Smooth muscle cell (in vitro differentiated cells): ENCODE measurements around the gene FNBP1. TPM values are rescaled to one million over a fixed set of nuclear protein-coding genes. Genes with fewer than 3 reads are reported as not detected.
"Not testable (repeated sequence)": the region's sequence is repeated elsewhere in the genome, so short reads cannot be mapped to it uniquely, and the experiment has no call there.

ENCODE experiments used
- DNase-seq: peaks from one replicate; lab custom pipeline; 2025; ENCODE audit not compliant: unreplicated experiment; lab: John Stamatoyannopoulos, UW
- H2AFZ ChIP-seq: fragments of 200-600 bp; sonication (generic); 2 replicates; pipeline ENCODE4 v1.6.0; 2016; ENCODE audit warnings: antibody characterized with exemption, low read depth, mild to moderate bottlenecking
- H3F3A ChIP-seq: fragments of 200-600 bp; sonication (generic); 2 replicates; pipeline ENCODE4 v1.6.0; 2017; ENCODE audit warnings: antibody characterized with exemption, low read depth
- H3K27ac ChIP-seq: fragments of 200-600 bp; sonication (generic); 2 replicates; pipeline ENCODE4 v1.5.1; 2016; ENCODE audit warnings: low read depth, mild to moderate bottlenecking
- H3K27me3 ChIP-seq: fragments of 200-600 bp; sonication (generic); 2 replicates; pipeline ENCODE4 v1.6.1; 2016; ENCODE audit warnings: low read depth, mild to moderate bottlenecking
- H3K36me3 ChIP-seq: fragments of 200-600 bp; sonication (generic); 2 replicates; pipeline ENCODE4 v1.5.1; 2016; ENCODE audit warnings: low read depth
- H3K4me1 ChIP-seq: fragments of 200-600 bp; sonication (generic); 2 replicates; pipeline ENCODE4 v1.5.1; 2016; ENCODE audit warnings: low read depth
- H3K4me2 ChIP-seq: fragments of 200-600 bp; sonication (generic); 2 replicates; pipeline ENCODE4 v1.6.0; 2016; ENCODE audit warnings: mild to moderate bottlenecking
- H3K4me3 ChIP-seq: fragments of 200-600 bp; sonication (generic); 2 replicates; pipeline ENCODE4 v1.5.1; 2016; ENCODE audit warnings: mild to moderate bottlenecking
- H3K79me2 ChIP-seq: fragments of 200-600 bp; sonication (generic); 2 replicates; pipeline ENCODE4 v1.6.0; 2016; ENCODE audit warnings: low read depth, mild to moderate bottlenecking
- H3K9ac ChIP-seq: fragments of 200-600 bp; sonication (generic); 2 replicates; pipeline ENCODE4 v1.6.0; 2016; ENCODE audit warnings: low read depth
- H3K9me3 ChIP-seq: fragments of 200-600 bp; sonication (generic); replicated peaks from 2 replicates; pipeline ENCODE4 v1.5.1; 2016; ENCODE audit warnings: low read depth
- H4K20me1 ChIP-seq: fragments of 200-600 bp; sonication (generic); 2 replicates; pipeline ENCODE4 v1.6.0; 2016; ENCODE audit warnings: low read depth
- WGBS: methylation state at CpG from one replicate; pipeline ENCODE4 v1.1.7; 2016; ENCODE audit warnings: low lambda C conversion rate; 5-methylcytosine and 5-hydroxymethylcytosine counted together
- polyA plus RNA-seq: library from polyadenylated mRNA; unstranded; fragments of >200 nt; fragmentation: Nextera tagmentation; extraction: Ambion mirVana; gene quantifications from 2 replicates; pipeline ENCODE4 v1.2.1, GENCODE V29; 2016
- total RNA-seq: library from RNA; depleted of rRNA; stranded (reverse); fragments of >200 nt; gene quantifications from 2 replicates; pipeline ENCODE4 v1.2.3, GENCODE V29; 2014
- TF ChIP-seq, protein P1 (sequence below): fragments of 200-600 bp; sonication (generic); IDR thresholded peaks from 2 replicates; pipeline ENCODE4 v1.5.1; 2017; ENCODE audit warnings: borderline replicate concordance, mild to moderate bottlenecking, antibody characterized with exemption; ENCODE audit not compliant: insufficient read depth, poor library complexity, severe bottlenecking

Gene FNBP1
- total and polyA plus RNA-seq, 2 experiments from 2014 or later = 17.1 to 17.2 TPM

DNA sequence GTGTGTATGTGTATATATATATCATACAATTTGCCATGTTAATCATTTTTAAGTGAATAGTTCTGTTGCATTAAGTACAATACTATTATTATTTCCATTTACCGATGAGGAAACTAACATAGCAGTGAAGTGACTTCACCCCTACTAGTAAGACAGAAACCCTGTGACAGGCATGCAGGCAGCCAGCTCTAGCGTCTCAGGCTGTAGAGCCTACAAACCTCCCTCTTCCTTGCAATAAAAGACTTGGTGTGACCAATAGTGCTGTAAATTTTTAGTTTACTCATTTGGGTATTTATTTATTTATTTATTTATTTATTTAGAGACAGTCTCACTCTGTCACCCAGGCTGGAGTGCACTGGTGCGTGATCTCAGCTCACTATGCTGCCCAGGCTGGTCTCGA is 24.7 kb downstream of the FNBP1 start:
- no peak overlapping the region for H2AFZ ChIP-seq
- no peak overlapping the region for H3K9ac ChIP-seq
- no peaks in the 10 kb centered on the region for H3K36me3 ChIP-seq
- H3K4me1 ChIP-seq = no peaks in the 10 kb centered on the region
- H3K9me3 ChIP-seq = no peaks in the 10 kb centered on the region
- H3K27me3 ChIP-seq = no peaks in the 10 kb centered on the region
- H4K20me1 ChIP-seq = peaks cover 67% of the 10 kb centered on the region
- H3K4me3 ChIP-seq = no peak overlapping the region
- TF ChIP-seq, protein P1, sequence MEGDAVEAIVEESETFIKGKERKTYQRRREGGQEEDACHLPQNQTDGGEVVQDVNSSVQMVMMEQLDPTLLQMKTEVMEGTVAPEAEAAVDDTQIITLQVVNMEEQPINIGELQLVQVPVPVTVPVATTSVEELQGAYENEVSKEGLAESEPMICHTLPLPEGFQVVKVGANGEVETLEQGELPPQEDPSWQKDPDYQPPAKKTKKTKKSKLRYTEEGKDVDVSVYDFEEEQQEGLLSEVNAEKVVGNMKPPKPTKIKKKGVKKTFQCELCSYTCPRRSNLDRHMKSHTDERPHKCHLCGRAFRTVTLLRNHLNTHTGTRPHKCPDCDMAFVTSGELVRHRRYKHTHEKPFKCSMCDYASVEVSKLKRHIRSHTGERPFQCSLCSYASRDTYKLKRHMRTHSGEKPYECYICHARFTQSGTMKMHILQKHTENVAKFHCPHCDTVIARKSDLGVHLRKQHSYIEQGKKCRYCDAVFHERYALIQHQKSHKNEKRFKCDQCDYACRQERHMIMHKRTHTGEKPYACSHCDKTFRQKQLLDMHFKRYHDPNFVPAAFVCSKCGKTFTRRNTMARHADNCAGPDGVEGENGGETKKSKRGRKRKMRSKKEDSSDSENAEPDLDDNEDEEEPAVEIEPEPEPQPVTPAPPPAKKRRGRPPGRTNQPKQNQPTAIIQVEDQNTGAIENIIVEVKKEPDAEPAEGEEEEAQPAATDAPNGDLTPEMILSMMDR = no peak
- DNase-seq = no peak
- no peak overlapping the region for H3K4me2 ChIP-seq
- WGBS = 86% methylated on average over 4 of the region's 4 CpGs
- no peak overlapping the region for H3K27ac ChIP-seq
- peaks cover 3% of the 10 kb centered on the region for H3F3A ChIP-seq
- H3K79me2 ChIP-seq = peaks cover 88% of the 10 kb centered on the region

DNA sequence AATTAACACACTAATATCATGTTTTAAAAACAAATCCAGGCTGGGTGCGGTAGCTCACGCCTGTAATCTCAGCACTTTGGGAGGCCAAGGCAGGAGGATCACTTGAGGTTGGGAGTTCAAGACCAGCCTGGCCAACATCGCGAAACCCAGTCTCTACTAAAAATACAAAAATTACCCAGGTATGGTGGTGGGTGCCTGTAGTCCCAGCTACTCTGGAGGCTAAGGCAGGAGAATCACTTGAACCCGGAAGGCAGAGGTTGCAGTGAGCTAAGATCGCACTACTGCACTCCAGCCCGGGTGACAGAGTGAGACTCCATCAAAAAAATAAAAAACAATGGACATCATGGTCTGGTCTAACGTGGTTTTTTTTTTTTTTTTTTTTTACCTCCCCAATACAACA is 25.5 kb downstream of the FNBP1 start:
- H2AFZ ChIP-seq, H3F3A ChIP-seq, DNase-seq, H3K27me3 ChIP-seq, H3K4me2 ChIP-seq, H3K4me3 ChIP-seq, H3K36me3 ChIP-seq, H3K9ac ChIP-seq, H3K4me1 ChIP-seq, H3K9me3 ChIP-seq: not testable (repeated sequence)
- peak overlapping the region; percentile 88 for H3K27ac ChIP-seq
- H4K20me1 ChIP-seq = peaks cover 59% of the 10 kb centered on the region
- 94% methylated on average over 8 of the region's 8 CpGs for WGBS
- H3K79me2 ChIP-seq = peaks cover 88% of the 10 kb centered on the region

DNA sequence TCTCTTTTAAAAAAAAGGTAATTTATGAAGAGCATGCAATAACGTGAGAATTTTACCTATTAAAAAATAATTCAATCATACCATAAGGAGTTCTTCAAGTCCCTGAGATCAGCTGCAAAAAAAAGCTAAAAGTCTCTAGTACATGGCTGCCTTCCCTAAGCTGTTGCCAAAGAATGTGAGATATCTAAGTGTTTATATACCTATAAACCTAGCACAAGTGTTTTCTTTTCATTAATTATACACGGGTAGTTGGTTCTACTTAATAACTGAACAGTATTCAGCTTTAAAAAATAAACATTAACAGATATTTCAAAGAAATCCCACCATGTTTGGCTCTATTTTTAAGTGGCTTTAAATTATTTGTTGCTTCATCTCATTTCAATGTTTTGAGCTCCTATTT is 25.9 kb downstream of the FNBP1 start:
- H3F3A ChIP-seq = peaks cover 3% of the 10 kb centered on the region
- peak overlapping the region; percentile 88 for H3K27ac ChIP-seq
- no peak overlapping the region for H3K4me3 ChIP-seq
- no peak for DNase-seq
- peaks cover 88% of the 10 kb centered on the region for H3K79me2 ChIP-seq
- peaks cover 56% of the 10 kb centered on the region for H4K20me1 ChIP-seq
- H2AFZ ChIP-seq = no peak overlapping the region
- TF ChIP-seq, protein P1 = no peak
- H3K9ac ChIP-seq = peak overlapping the region; percentile 17
- no peaks in the 10 kb centered on the region for H3K27me3 ChIP-seq
- H3K9me3 ChIP-seq = no peaks in the 10 kb centered on the region
- 78% methylated on average over 2 of the region's 2 CpGs for WGBS
- peak overlapping the region; percentile 46 for H3K4me2 ChIP-seq
- H3K36me3 ChIP-seq = no peaks in the 10 kb centered on the region
- no peaks in the 10 kb centered on the region for H3K4me1 ChIP-seq

DNA sequence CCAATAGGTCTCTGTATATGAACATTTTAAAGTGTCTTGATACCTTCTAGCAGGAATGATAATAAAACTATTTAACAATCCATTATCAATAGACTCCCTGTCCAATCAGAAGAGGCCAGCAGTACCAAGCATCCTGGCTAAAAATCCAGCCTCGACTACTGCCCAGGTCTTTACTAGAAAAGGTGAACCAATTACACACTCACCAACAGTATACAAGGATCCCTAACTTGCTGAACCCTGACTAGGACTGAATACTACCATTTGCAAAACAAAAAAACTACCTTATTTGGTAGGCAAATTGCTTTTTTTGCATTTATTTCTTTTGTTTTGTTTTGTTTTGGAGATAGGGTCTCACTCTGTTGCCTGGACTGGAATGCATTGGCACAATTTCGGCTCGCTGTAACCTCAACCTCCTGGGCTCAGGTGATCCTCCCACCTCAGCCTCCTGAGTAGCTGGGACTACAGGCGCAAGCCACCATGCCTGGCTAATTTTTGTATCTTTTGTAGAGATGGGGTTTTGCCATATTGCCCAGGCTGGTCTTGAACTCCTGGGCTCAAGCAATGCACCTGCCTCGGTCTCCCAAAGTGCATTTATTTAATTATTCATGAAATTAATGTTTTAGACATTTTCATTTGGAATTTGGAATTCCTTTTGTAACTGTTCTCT is 27.5 kb downstream of the FNBP1 start:
- no peak for DNase-seq
- no peak overlapping the region for H3K9ac ChIP-seq
- peaks cover 88% of the 10 kb centered on the region for H3K79me2 ChIP-seq
- H3K27me3 ChIP-seq = no peaks in the 10 kb centered on the region
- H3K4me1 ChIP-seq = no peaks in the 10 kb centered on the region
- no peaks in the 10 kb centered on the region for H3K36me3 ChIP-seq
- no peak overlapping the region for H3K4me3 ChIP-seq
- peaks cover 56% of the 10 kb centered on the region for H4K20me1 ChIP-seq
- H3K27ac ChIP-seq = peak overlapping the region; percentile 88
- H3K4me2 ChIP-seq = no peak overlapping the region
- WGBS = 98% methylated on average over 5 of the region's 5 CpGs
- H3F3A ChIP-seq = peaks cover 3% of the 10 kb centered on the region
- TF ChIP-seq, protein P1 = no peak
- H2AFZ ChIP-seq = no peak overlapping the region
- H3K9me3 ChIP-seq = no peaks in the 10 kb centered on the region
